Left lobe of liver (tissue), 2 donors: ENCODE data around the gene GALNTL6. TPM values are rescaled to one million over a fixed set of nuclear protein-coding genes. Genes with fewer than 3 reads are reported as not detected.

Experiments
- ATAC-seq: fragments of 200-7000 bp; cut with Tn5 transposase; one replicate; pipeline ENCODE4 v1.9.1; 2020; ENCODE audit warnings: mild to moderate bottlenecking, moderate library complexity
- DNase-seq: peaks from one replicate; pipeline ENCODE4 v3.0.0-alpha.2; 2020; ENCODE audit warnings: low spot score
- total RNA-seq: library from RNA; stranded (reverse); gene quantifications from one replicate; pipeline ENCODE4 v1.2.1, GENCODE V29; 2021
- donor health status: DM: no; HTN: no; CAD: no; lungs with moderate emphysema.
- donor health status: DM: no; HTN: yes; CAD: no.

GALNTL6 gene
- total RNA-seq, 1 donor from 2014 or later, result not detected

GRCh38 chr4:172514011-172514410, 700.8 kb downstream of the GALNTL6 start:
- no peak for DNase-seq
- no peak for ATAC-seq

GRCh38 chr4:172514801-172515200, 701.6 kb downstream of the GALNTL6 start:
- ATAC-seq (no peak), DNase-seq (no peak)

GRCh38 chr4:172515266-172515879, 702.2 kb downstream of the GALNTL6 start:
- no peak for ATAC-seq
- DNase-seq, result no peak

- DNase-seq, result no peak
- ATAC-seq, result no peak
These were observed 704.2 kb downstream of the GALNTL6 start for GRCh38 chr4:172517391-172517790.

GRCh38 chr4:172521248-172521647, 708.0 kb downstream of the GALNTL6 start:
- ATAC-seq (no peak), DNase-seq (no peak)

- DNase-seq, result no peak
- no peak for ATAC-seq
These were observed 708.5 kb downstream of the GALNTL6 start for GRCh38 chr4:172521680-172522079.

- DNase-seq (no peak), ATAC-seq (no peak)
These were observed 730.0 kb downstream of the GALNTL6 start for GRCh38 chr4:172543249-172543648.

GRCh38 chr4:172546782-172547181, 733.6 kb downstream of the GALNTL6 start:
- no peak for ATAC-seq
- no peak for DNase-seq

GRCh38 chr4:172547724-172548123, 734.5 kb downstream of the GALNTL6 start:
- no peak for DNase-seq
- ATAC-seq, result no peak

GRCh38 chr4:172553216-172553615, 740.0 kb downstream of the GALNTL6 start:
- no peak for ATAC-seq
- no peak for DNase-seq

GRCh38 chr4:172554588-172554987, 741.4 kb downstream of the GALNTL6 start:
- ATAC-seq, result no peak
- DNase-seq, result no peak

GRCh38 chr4:172555725-172556124, 742.5 kb downstream of the GALNTL6 start:
- ATAC-seq, result no peak
- no peak for DNase-seq

GRCh38 chr4:172573899-172574298, 760.7 kb downstream of the GALNTL6 start:
- ATAC-seq, result no peak

GRCh38 chr4:172578712-172579111, 765.5 kb downstream of the GALNTL6 start:
- ATAC-seq (no peak), DNase-seq (no peak)

More at GRCh38 chr4:172573899-172574298, 760.7 kb downstream of the GALNTL6 start:
- no peak for DNase-seq

GRCh38 chr4:172584816-172585215, 771.6 kb downstream of the GALNTL6 start:
- ATAC-seq (no peak), DNase-seq (no peak)

GRCh38 chr4:172596206-172596605, 783.0 kb downstream of the GALNTL6 start:
- ATAC-seq (no peak), DNase-seq (no peak)

GRCh38 chr4:172599554-172599953, 786.4 kb downstream of the GALNTL6 start:
- DNase-seq (no peak), ATAC-seq (no peak)

GRCh38 chr4:172601195-172601594, 788.0 kb downstream of the GALNTL6 start:
- DNase-seq (no peak), ATAC-seq (no peak)

GRCh38 chr4:172619218-172619617, 806.0 kb downstream of the GALNTL6 start:
- ATAC-seq (no peak), DNase-seq (no peak)

GRCh38 chr4:172619798-172620197, 806.6 kb downstream of the GALNTL6 start:
- ATAC-seq, result no peak

GRCh38 chr4:172628263-172628662, 815.1 kb downstream of the GALNTL6 start:
- no peak for DNase-seq
- no peak for ATAC-seq

More at GRCh38 chr4:172619798-172620197, 806.6 kb downstream of the GALNTL6 start:
- DNase-seq, result no peak

- no peak for DNase-seq
- no peak for ATAC-seq
These were observed 817.1 kb downstream of the GALNTL6 start for GRCh38 chr4:172630280-172630679.

- ATAC-seq, result no peak
- no peak for DNase-seq
These were observed 818.6 kb downstream of the GALNTL6 start for GRCh38 chr4:172631832-172632231.
